K562 (cell line): ENCODE results near the gene B3GLCT. TPM values are rescaled to one million over a fixed set of nuclear protein-coding genes. Genes with fewer than 3 reads are reported as not detected.

ENCODE experiments used
- ATAC-seq: fragments of 200-7000 bp; cut with Tn5 transposase; 3 replicates; pipeline ENCODE4 v1.9.1; 2020; ENCODE audit warnings: moderate library complexity
- BruUV-seq: library from RNA; stranded (reverse); fragments of 400-500 nt; replicated peaks from 2 replicates; lab custom pipeline; 2021; lab: Mats Ljungman, UMichigan
- CTCF ChIA-PET: fragments of 300-600 bp; formaldehyde crosslinking; extraction: SDS; loops from one replicate; lab custom pipeline; 2021; ENCODE audit warnings: low intra/inter-chr PET ratio; lab: Yijun Ruan, JAX
- POLR2A ChIA-PET: fragments of 300-600, 350-650 bp; sonication (Branson Sonifier 250); formaldehyde crosslinking; extraction: SDS; loops from one replicate; lab custom pipeline; 2021; ENCODE audit warnings: antibody characterized with exemption, inconsistent platforms; lab: Yijun Ruan, JAX
- DNase-seq, 4 experiments: peaks; one replicate each; pipeline versions ENCODE4 v3.0.0 to v3.0.0-alpha.2; 2011 to 2018; ENCODE audit warnings: low spot score in 3 of 4, mixed read lengths in 3 of 4; ENCODE audit errors: extremely low read depth in 1 of 4
- FAIRE-seq: peaks from 2 replicates; lab custom pipeline; 2011; peaks lifted over from hg19 to GRCh38; lab: Jason Lieb, UNC
- H2AFZ ChIP-seq: 2 replicates; pipeline ENCODE4 v1.6.0; 2011; ENCODE audit warnings: low read depth, low read length, control low read depth, inconsistent platforms
- H3K27ac ChIP-seq: fragments of 200-600 bp; 3 replicates; pipeline ENCODE4 v1.8.0; 2011; ENCODE audit warnings: low read depth, mild to moderate bottlenecking, control low read depth, inconsistent platforms, low read length, moderate library complexity, mixed read lengths; ENCODE audit errors: extremely low read depth
- H3K27me3 ChIP-seq, 2 experiments: fragments of 300-600 bp in 1 of 2; 2 replicates in 1 of 2; 3 replicates in 1 of 2; pipeline versions ENCODE4 v1.6.0 to v1.8.0; 2011; ENCODE audit warnings: inconsistent platforms in 2 of 2, low read length in 2 of 2, mild to moderate bottlenecking in 1 of 2, mixed read lengths in 1 of 2, moderate library complexity in 1 of 2; ENCODE audit not compliant: control insufficient read depth in 2 of 2, insufficient read depth in 2 of 2
- H3K36me3 ChIP-seq: fragments of 300-600 bp; 3 replicates; pipeline ENCODE4 v1.8.0; 2011; ENCODE audit warnings: mild to moderate bottlenecking, low read length, inconsistent platforms; ENCODE audit not compliant: control insufficient read depth, insufficient read depth
- H3K4me1 ChIP-seq, 2 experiments: fragments of 200-600 bp in 1 of 2; replicated peaks in 1 of 2; 2 replicates in 1 of 2; 3 replicates in 1 of 2; pipeline versions ENCODE4 v1.5.1 to v1.8.0; 2011; ENCODE audit warnings: inconsistent platforms in 2 of 2, low read length in 2 of 2, mild to moderate bottlenecking in 1 of 2, mixed read lengths in 1 of 2, moderate library complexity in 1 of 2; ENCODE audit not compliant: control insufficient read depth in 2 of 2, insufficient read depth in 2 of 2
- H3K4me2 ChIP-seq: 2 replicates; pipeline ENCODE4 v1.6.1; 2011; ENCODE audit warnings: low read length, control low read depth, inconsistent platforms, mixed read lengths; ENCODE audit not compliant: insufficient read depth
- H3K4me3 ChIP-seq: fragments of 200-600 bp; sonication (generic), shearing (Covaris generic); 2 replicates; pipeline ENCODE4 v1.5.1; 2016; ENCODE audit warnings: control low read depth, inconsistent platforms
- H3K79me2 ChIP-seq: fragments of 200-600 bp; 3 replicates; pipeline ENCODE4 v1.8.0; 2011; ENCODE audit warnings: low read length, inconsistent platforms; ENCODE audit not compliant: control insufficient read depth, insufficient read depth
- H3K9ac ChIP-seq, 2 experiments: 2 replicates each; pipeline versions ENCODE4 v1.6.0 to v1.6.1; 2011; ENCODE audit warnings: low read depth in 2 of 2, low read length in 2 of 2, control low read depth in 1 of 2, inconsistent platforms in 1 of 2, mild to moderate bottlenecking in 1 of 2, mixed read lengths in 1 of 2; ENCODE audit not compliant: insufficient read depth in 1 of 2
- H3K9me1 ChIP-seq: one replicate; pipeline ENCODE4 v1.6.0; 2011; ENCODE audit warnings: inconsistent platforms, mild to moderate bottlenecking, low read length, moderate library complexity; ENCODE audit not compliant: control insufficient read depth, insufficient read depth
- H3K9me3 ChIP-seq: replicated peaks from 2 replicates; pipeline ENCODE4 v1.5.1; 2011; ENCODE audit warnings: low read depth, low read length, inconsistent platforms; ENCODE audit not compliant: control insufficient read depth, insufficient read depth
- H4K20me1 ChIP-seq: replicated peaks from 2 replicates; pipeline ENCODE4 v1.6.1; 2011; ENCODE audit warnings: low read length, inconsistent platforms, mixed read lengths; ENCODE audit not compliant: control insufficient read depth, insufficient read depth
- CCNT2 ChIP-seq: IDR thresholded peaks from 2 replicates; pipeline ENCODE4 v1.6.1; 2011; ENCODE audit warnings: borderline replicate concordance, low read depth, mild to moderate bottlenecking, moderate library complexity, mixed read lengths, low read length; ENCODE audit not compliant: insufficient read length; ENCODE audit errors: extremely low read depth
- NFIC ChIP-seq: fragments of 450-650 bp; IDR thresholded peaks from 2 replicates; pipeline ENCODE4 v1.6.1; 2017; ENCODE audit warnings: mild to moderate bottlenecking, inconsistent platforms
- PCBP1 ChIP-seq: fragments of 200-400 bp; formaldehyde crosslinking; IDR thresholded peaks from 2 replicates; pipeline ENCODE4 v1.6.1; 2018; ENCODE audit warnings: mild to moderate bottlenecking, low read depth, low read length; ENCODE audit not compliant: poor library complexity, severe bottlenecking
- SLC30A9 ChIP-seq: fragments of 250-450 bp; sonication (Bioruptor Pico); IDR thresholded peaks from 2 replicates; pipeline ENCODE4 v1.8.0; 2022; ENCODE audit warnings: mild to moderate bottlenecking, moderate library complexity
- SMAD4 ChIP-seq: fragments of 250-450 bp; sonication (Bioruptor Pico); conservative IDR thresholded peaks from 2 replicates; pipeline ENCODE4 v1.8.0; 2021; ENCODE audit warnings: inconsistent platforms, mild to moderate bottlenecking, moderate library complexity
- ZNF224 ChIP-seq: sonication (generic); formaldehyde crosslinking; IDR thresholded peaks from 2 replicates; pipeline ENCODE4 v1.8.0; 2022; ENCODE audit warnings: mild to moderate bottlenecking, missing genetic modification reagents
- ZNF253 ChIP-seq: fragments of 250-450 bp; sonication (Bioruptor Pico); conservative IDR thresholded peaks from 2 replicates; pipeline ENCODE4 v1.6.1; 2021; ENCODE audit warnings: mild to moderate bottlenecking
- ZNF644 ChIP-seq: fragments of 200-800 bp; sonication (Bioruptor generic); IDR thresholded peaks from 2 replicates; pipeline ENCODE4 v1.6.1; 2016; ENCODE audit warnings: low read depth, missing genetic modification characterization, missing compliant biosample characterization
- WGBS: fragments of 100-300 bp; shearing (Covaris generic); methylation state at CpG from one replicate; pipeline ENCODE4 v1.1.6; 2016; ENCODE audit warnings: low coverage, mixed read lengths; ENCODE audit not compliant: insufficient coverage; ENCODE audit errors: missing lambda C conversion rate; 5-methylcytosine and 5-hydroxymethylcytosine counted together
- in situ Hi-C: fragments of 300-500 bp; cut with MboI; formaldehyde crosslinking; loops from 4 replicates; pipeline ENCODE4 v1.15.0; 2018; ENCODE audit warnings: inconsistent platforms, mixed read lengths
- intact Hi-C: fragments of 100-400 bp; cut with micrococcal nuclease; formaldehyde crosslinking; loops from 2 replicates; pipeline ENCODE4 v1.14.2; 2022
- polyA plus RNA-seq, 8 experiments: library from polyadenylated mRNA; depleted of rRNA in 4 of 8; stranded (reverse) in 5 of 8; unstranded in 3 of 8; fragments of >200 nt; fragmentation: Nextera tagmentation in 2 of 8; fragmentation: Illumina TruSeq in 1 of 8; extraction: Ambion mirVana in 2 of 8; extraction: Trizol in 1 of 8; gene quantifications; 2 replicates each; pipeline versions ENCODE4 v1.2.1 to v1.2.3, GENCODE V29; 2011 to 2014; ENCODE audit warnings: inconsistent platforms in 1 of 8, missing spikeins in 1 of 8
- total RNA-seq, 7 experiments: library from RNA; depleted of rRNA in 6 of 7; stranded (reverse); fragments of >200 nt in 6 of 7; fragmentation: Illumina TruSeq in 2 of 7; extraction: Trizol in 2 of 7; gene quantifications; 2 replicates each; pipeline versions ENCODE4 v1.2.1 to v1.2.3, GENCODE V29; 2011 to 2021; ENCODE audit warnings: low replicate concordance in 1 of 7
- TF ChIP-seq, protein P1 (sequence below): fragments of 450-650 bp; conservative IDR thresholded peaks from 2 replicates; pipeline ENCODE4 v1.6.1; 2016; ENCODE audit warnings: missing genetic modification characterization, low read depth, mild to moderate bottlenecking, missing compliant biosample characterization, moderate library complexity
- TF ChIP-seq, protein P2 (sequence below), 3 experiments: fragments of 200-800 bp in 1 of 3; sonication (Bioruptor generic) in 1 of 3; sonication (generic) in 1 of 3; formaldehyde crosslinking in 1 of 3; IDR thresholded peaks; 2 replicates each; pipeline versions ENCODE4 v1.6.1 to v1.8.0; 2016 to 2022; ENCODE audit warnings: mild to moderate bottlenecking in 2 of 3, missing compliant biosample characterization in 2 of 3, missing genetic modification characterization in 2 of 3, missing genetic modification reagents in 1 of 3
- TF ChIP-seq, protein P3 (sequence below): conservative IDR thresholded peaks from 2 replicates; pipeline ENCODE4 v1.6.1; 2011; ENCODE audit warnings: low read depth, mild to moderate bottlenecking, low read length; ENCODE audit not compliant: control insufficient read depth

The B3GLCT gene
- total and polyA plus RNA-seq, 9 of the 15 experiments (the other 6 are each of a cell fraction or from before 2014, with no cell fraction given) = 1.1 to 5.1 (median 2.9) TPM

DNA sequence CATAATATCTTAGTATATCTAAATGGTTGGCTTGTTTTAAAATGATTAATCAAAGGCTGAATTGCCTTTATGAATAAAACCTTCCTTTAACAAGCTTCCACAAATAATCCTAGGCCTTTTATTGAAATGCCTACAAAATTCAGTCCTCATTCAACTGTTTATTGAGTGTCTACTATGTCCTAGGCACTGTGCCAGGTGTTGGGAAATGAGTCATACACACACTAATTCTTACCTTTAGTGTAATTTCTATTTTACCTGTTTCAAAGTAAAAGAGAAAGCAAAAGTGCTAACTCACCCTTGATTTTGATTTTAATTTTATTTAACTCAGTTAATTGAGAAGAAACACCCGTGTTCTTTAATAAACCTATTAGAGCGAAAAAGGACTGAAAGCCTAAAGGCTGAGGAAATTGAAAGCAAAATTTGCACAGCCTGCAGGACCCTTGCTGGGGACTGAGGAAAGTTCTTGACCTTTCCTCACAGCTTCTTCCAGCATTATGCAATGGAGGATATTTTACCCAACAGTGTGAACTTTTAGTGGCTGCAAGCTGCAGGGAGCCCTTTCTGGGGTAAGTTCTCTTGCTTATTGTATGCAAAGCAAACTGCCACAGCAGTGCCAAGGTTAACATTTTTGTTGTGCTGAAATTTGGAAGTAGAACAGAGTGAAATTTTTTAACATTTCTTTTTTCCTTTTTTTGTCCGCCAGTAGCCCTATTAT is 83.1 kb downstream of the B3GLCT start:
- H3K4me1 ChIP-seq = no peaks in the 10 kb centered on the region
- WGBS = 39% methylated on average over 3 of the region's 3 CpGs
- H2AFZ ChIP-seq = no peak overlapping the region
- in situ Hi-C loops = no loop called here
- H3K36me3 ChIP-seq = no peaks in the 10 kb centered on the region
- no peak for DNase-seq
- no peaks in the 10 kb centered on the region for H3K79me2 ChIP-seq
- BruUV-seq = no TSS peak
- TF ChIP-seq NFIC (peak; percentile 23; the same call in 1 of the 2 replicates), CCNT2 (no peak)
- POLR2A ChIA-PET = no interaction called here
- H4K20me1 ChIP-seq = no peaks in the 10 kb centered on the region
- no peak for ATAC-seq
- CTCF ChIA-PET = no interaction called here
- intact Hi-C loops = no loop called here
- H3K9ac ChIP-seq = no peak overlapping the region
- H3K9me1 ChIP-seq = no peaks in the 10 kb centered on the region
- H3K27me3 ChIP-seq = no peaks in the 10 kb centered on the region
- H3K4me3 ChIP-seq = no peak overlapping the region
- H3K9me3 ChIP-seq = no peaks in the 10 kb centered on the region
- FAIRE-seq = no peak
- no peak overlapping the region for H3K4me2 ChIP-seq
- H3K27ac ChIP-seq = no peak overlapping the region

DNA sequence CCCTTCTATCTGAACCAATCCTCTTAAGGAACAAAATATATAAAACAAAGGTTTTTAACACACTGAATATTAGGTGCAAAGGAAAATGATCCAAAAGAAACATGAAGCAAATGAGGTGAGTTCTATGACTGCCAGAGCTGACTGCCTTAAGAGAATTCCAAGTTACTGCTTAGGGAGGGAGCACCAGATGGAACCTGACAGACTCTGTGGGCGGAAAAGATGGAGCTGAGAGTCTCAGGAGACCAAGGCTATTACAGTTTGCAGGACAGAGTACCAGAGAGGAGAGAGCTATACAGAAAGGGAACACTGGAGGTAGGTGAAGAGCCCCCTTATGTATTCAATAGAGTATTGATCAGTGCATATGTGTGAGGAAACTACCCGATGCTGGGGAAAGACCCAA is 87.2 kb downstream of the B3GLCT start:
- no peak overlapping the region for H3K4me2 ChIP-seq
- H3K9me1 ChIP-seq = no peaks in the 10 kb centered on the region
- H4K20me1 ChIP-seq = no peaks in the 10 kb centered on the region
- in situ Hi-C loops (no loop called here), intact Hi-C loops (no loop called here)
- 49% methylated on average over 2 of the region's 2 CpGs for WGBS
- BruUV-seq = no TSS peak
- no peaks in the 10 kb centered on the region for H3K79me2 ChIP-seq
- H3K4me3 ChIP-seq = no peak overlapping the region
- no peaks in the 10 kb centered on the region for H3K27me3 ChIP-seq
- no peak for ATAC-seq
- no peaks in the 10 kb centered on the region; the same call in 2 of the 3 replicates for H3K36me3 ChIP-seq
- H3K4me1 ChIP-seq = no peaks in the 10 kb centered on the region
- H3K9me3 ChIP-seq = no peaks in the 10 kb centered on the region; the same call in 1 of the 2 replicates
- no peak overlapping the region for H3K27ac ChIP-seq
- H3K9ac ChIP-seq = no peak overlapping the region
- no peak overlapping the region for H2AFZ ChIP-seq
- ChIA-PET CTCF (no interaction called here), POLR2A (no interaction called here)
- no peak for FAIRE-seq
- DNase-seq = no peak
- TF ChIP-seq PCBP1 (no peak), SMAD4 (CRISPR knock-in tag) (no peak), ZNF253 (CRISPR knock-in tag) (no peak), SLC30A9 (CRISPR knock-in tag) (no peak), ZNF224 (CRISPR knock-in tag) (no peak), ZNF644 (no peak)
- TF ChIP-seq, protein P1, sequence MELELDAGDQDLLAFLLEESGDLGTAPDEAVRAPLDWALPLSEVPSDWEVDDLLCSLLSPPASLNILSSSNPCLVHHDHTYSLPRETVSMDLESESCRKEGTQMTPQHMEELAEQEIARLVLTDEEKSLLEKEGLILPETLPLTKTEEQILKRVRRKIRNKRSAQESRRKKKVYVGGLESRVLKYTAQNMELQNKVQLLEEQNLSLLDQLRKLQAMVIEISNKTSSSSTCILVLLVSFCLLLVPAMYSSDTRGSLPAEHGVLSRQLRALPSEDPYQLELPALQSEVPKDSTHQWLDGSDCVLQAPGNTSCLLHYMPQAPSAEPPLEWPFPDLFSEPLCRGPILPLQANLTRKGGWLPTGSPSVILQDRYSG = no peak
- TF ChIP-seq, protein P2, sequence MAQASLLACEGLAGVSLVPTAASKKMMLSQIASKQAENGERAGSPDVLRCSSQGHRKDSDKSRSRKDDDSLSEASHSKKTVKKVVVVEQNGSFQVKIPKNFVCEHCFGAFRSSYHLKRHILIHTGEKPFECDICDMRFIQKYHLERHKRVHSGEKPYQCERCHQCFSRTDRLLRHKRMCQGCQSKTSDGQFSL (CRISPR knock-in tag; IDR thresholded peaks at IDR 0.05) = no peak
- TF ChIP-seq, protein P2 (tag; IDR thresholded peaks at IDR 0.05) = no peak
- TF ChIP-seq, protein P3, sequence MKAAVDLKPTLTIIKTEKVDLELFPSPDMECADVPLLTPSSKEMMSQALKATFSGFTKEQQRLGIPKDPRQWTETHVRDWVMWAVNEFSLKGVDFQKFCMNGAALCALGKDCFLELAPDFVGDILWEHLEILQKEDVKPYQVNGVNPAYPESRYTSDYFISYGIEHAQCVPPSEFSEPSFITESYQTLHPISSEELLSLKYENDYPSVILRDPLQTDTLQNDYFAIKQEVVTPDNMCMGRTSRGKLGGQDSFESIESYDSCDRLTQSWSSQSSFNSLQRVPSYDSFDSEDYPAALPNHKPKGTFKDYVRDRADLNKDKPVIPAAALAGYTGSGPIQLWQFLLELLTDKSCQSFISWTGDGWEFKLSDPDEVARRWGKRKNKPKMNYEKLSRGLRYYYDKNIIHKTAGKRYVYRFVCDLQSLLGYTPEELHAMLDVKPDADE = no peak
